Activated B cell treated with CpG ODN at 0.5 μM for 24 hours (primary cell): Measurements from ENCODE around the gene COL23A1. TPM values are rescaled to one million over a fixed set of nuclear protein-coding genes. Genes with fewer than 3 reads are reported as not detected.
"Not testable (repeated sequence)": the region's sequence is repeated elsewhere in the genome, so short reads cannot be mapped to it uniquely, and the experiment has no call there.

Experiments used
- ATAC-seq: fragments of 200-7000 bp; cut with Tn5 transposase; one replicate; pipeline ENCODE4 v1.10.0; 2021; ENCODE audit warnings: low read depth, mild to moderate bottlenecking, moderate library complexity
- CTCF ChIA-PET: fragments of 350-600 bp; sonication (Branson Sonifier 250); formaldehyde crosslinking; loops from one replicate; lab custom pipeline; 2021; ENCODE audit warnings: antibody characterized with exemption; lab: Charles Lee
- POLR2A ChIA-PET: fragments of 350-600 bp; sonication (Branson Sonifier 250); formaldehyde crosslinking; loops from one replicate; lab custom pipeline; 2021; ENCODE audit warnings: antibody characterized with exemption; lab: Charles Lee
- DNase-seq: peaks from one replicate; pipeline ENCODE4 v3.0.0; 2022
- H3K27ac Mint-ChIP-seq: one replicate; pipeline ENCODE4 v1.8.0; 2020; ENCODE audit warnings: mixed read lengths
- H3K27me3 Mint-ChIP-seq: one replicate; pipeline ENCODE4 v1.8.0; 2021; ENCODE audit warnings: mixed read lengths
- H3K36me3 Mint-ChIP-seq: one replicate; pipeline ENCODE4 v1.8.0; 2021; ENCODE audit warnings: low read depth, mixed read lengths
- H3K4me1 Mint-ChIP-seq: one replicate; pipeline ENCODE4 v1.8.0; 2021; ENCODE audit warnings: mixed read lengths
- H3K4me3 Mint-ChIP-seq: one replicate; pipeline ENCODE4 v1.8.0; 2020; ENCODE audit warnings: mild to moderate bottlenecking, mixed read lengths
- H3K9me3 Mint-ChIP-seq: one replicate; pipeline ENCODE4 v1.8.0; 2020; ENCODE audit warnings: mixed read lengths
- CTCF ChIP-seq: fragments of 200-600 bp; IDR thresholded peaks from one replicate; pipeline ENCODE4 v1.8.0; 2022; ENCODE audit warnings: antibody characterized with exemption, mild to moderate bottlenecking
- intact Hi-C: fragments of 100-400 bp; cut with micrococcal nuclease; formaldehyde crosslinking; loops from one replicate; pipeline ENCODE4 v1.15.1; 2024
- total RNA-seq: library from RNA; stranded (reverse); gene quantifications from 2 replicates; pipeline ENCODE4 v1.2.3, GENCODE V29; 2022

Gene COL23A1
- total RNA-seq, 1 donor from 2014 or later = not detected

DNA sequence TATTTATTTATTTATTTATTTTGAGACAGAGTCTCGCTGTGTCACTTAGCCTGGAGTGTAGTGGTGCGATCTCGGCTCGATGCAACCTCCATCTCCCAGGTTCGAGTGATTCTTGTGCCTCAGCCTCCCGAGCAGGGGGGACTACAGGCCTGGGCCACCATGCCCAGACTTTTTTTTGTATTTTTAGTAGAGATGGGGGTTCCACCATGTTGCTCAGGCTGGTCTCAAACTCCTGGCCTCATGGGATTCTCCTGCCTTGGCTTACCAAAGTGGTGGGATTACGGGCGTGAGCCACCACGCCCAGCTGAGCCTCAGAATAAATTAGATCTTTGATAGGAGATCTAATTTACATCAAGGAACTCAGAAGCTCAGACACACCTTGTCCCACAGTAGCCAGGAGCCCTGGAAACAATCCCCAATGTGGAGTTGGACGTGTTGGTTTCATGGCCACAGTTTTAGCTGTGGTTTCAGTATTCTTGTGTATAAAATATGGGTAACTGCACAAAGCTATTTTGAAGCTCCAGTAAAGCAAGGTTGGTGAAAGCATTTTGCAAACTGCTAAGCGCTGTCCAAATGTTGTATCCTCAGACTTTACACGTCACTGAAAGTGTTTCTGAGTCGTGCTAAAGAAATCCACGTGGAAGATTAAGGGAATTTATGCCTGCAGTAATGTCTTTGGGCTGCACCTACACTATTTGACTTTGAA is 388.8 kb downstream of the COL23A1 start:
- no peak overlapping the region for H3K4me3 Mint-ChIP-seq
- H3K27ac Mint-ChIP-seq = no peak overlapping the region
- CTCF ChIA-PET = no interaction called here
- DNase-seq (no peak), ATAC-seq (no peak)
- POLR2A ChIA-PET = no interaction called here
- peaks cover 11% of the 10 kb centered on the region for H3K36me3 Mint-ChIP-seq
- no peaks in the 10 kb centered on the region for H3K9me3 Mint-ChIP-seq
- H3K4me1 Mint-ChIP-seq = peaks cover 13% of the 10 kb centered on the region
- TF ChIP-seq CTCF = no peak
- intact Hi-C loops = loop anchor here (10.0 kb wide), 1 partner anchor 423 kb away; the partner anchor contains the start of gene CLK4
- H3K27me3 Mint-ChIP-seq = no peaks in the 10 kb centered on the region

- ChIA-PET CTCF (interaction anchor here (0.6 kb wide), 1 partner anchor 353 kb away, joined by 3 read pairs; no protein-coding TSS in a partner anchor), POLR2A (no interaction called here)
- no peak overlapping the region for H3K4me3 Mint-ChIP-seq
- no peak for ATAC-seq
- peaks cover 3% of the 10 kb centered on the region for H3K36me3 Mint-ChIP-seq
- H3K27ac Mint-ChIP-seq = no peak overlapping the region
- no peak for DNase-seq
- peaks cover 3% of the 10 kb centered on the region for H3K4me1 Mint-ChIP-seq
- H3K9me3 Mint-ChIP-seq = no peaks in the 10 kb centered on the region
- peaks cover 3% of the 10 kb centered on the region for H3K27me3 Mint-ChIP-seq
- no peak for TF ChIP-seq CTCF
- intact Hi-C loops = loop anchor here (10.0 kb wide), 1 partner anchor 425 kb away; the partner anchor contains the start of gene CLK4
Observed at GRCh38 chr5:178199581-178200434, 390.4 kb downstream of the COL23A1 start.

DNA sequence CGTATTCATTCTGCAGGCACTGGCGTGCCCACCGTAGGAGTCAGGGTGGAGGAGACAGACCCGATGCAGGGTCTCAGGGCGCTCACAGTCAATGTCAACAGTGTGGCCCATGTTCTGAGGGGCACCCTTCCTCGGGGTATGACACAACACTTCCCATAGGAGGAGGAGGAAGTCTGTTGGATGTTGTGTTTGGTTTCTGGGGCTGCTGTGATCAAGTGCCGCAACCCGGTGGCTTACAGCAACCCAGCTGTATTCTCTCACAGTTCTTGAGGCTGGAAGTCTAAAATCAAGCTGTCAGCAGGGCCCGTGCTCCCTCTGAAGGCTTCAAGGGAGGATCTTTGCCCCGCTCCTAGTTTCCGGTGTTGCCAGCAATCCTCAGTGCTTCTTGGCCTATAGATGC is 391.5 kb downstream of the COL23A1 start:
- Mint-ChIP-seq H3K4me3 (no peak overlapping the region), H3K4me1 (no peaks in the 10 kb centered on the region), H3K27ac (no peak overlapping the region), H3K27me3 (peaks cover 11% of the 10 kb centered on the region), H3K36me3 (no peaks in the 10 kb centered on the region), H3K9me3 (no peaks in the 10 kb centered on the region)
- intact Hi-C loops = no loop called here
- ChIA-PET POLR2A (no interaction called here), CTCF (no interaction called here)
- ATAC-seq = no peak
- no peak for TF ChIP-seq CTCF
- no peak for DNase-seq

- DNase-seq, H3K4me1 Mint-ChIP-seq, H3K4me3 Mint-ChIP-seq, ATAC-seq, H3K9me3 Mint-ChIP-seq, H3K27ac Mint-ChIP-seq, POLR2A ChIA-PET, intact Hi-C loops, CTCF ChIA-PET, H3K36me3 Mint-ChIP-seq: not testable (repeated sequence)
- peaks cover 16% of the 10 kb centered on the region for H3K27me3 Mint-ChIP-seq
Observed at GRCh38 chr5:178198151-178198550, 392.0 kb downstream of the COL23A1 start.

- DNase-seq (no peak), ATAC-seq (no peak)
- Mint-ChIP-seq H3K27me3 (peaks cover 20% of the 10 kb centered on the region), H3K4me3 (no peak overlapping the region), H3K9me3 (no peaks in the 10 kb centered on the region), H3K4me1 (no peaks in the 10 kb centered on the region), H3K36me3 (no peaks in the 10 kb centered on the region), H3K27ac (no peak overlapping the region)
- intact Hi-C loops = no loop called here
- POLR2A ChIA-PET = interaction anchor here (0.6 kb wide), 1 partner anchor 106 kb away, joined by 4 read pairs; no protein-coding TSS in a partner anchor
- CTCF ChIA-PET = no interaction called here
- TF ChIP-seq CTCF = no peak
Observed at GRCh38 chr5:178196986-178197385, 393.2 kb downstream of the COL23A1 start.
